Naive thymus-derived CD4-positive, alpha-beta T cell (primary cell): ENCODE data around the gene DDX49. TPM values are rescaled to one million over a fixed set of nuclear protein-coding genes. Genes with fewer than 3 reads are reported as not detected.

Experiments used
- ATAC-seq: fragments of 150-1000 bp; cut with Tn5 transposase; 2 replicates; pipeline ENCODE4 v1.10.0; 2021; ENCODE audit warnings: mild to moderate bottlenecking, moderate library complexity
- CTCF ChIA-PET: fragments of 350-600 bp; sonication (Branson Sonifier 250); formaldehyde crosslinking; loops from one replicate; lab custom pipeline; 2021; ENCODE audit warnings: antibody characterized with exemption; lab: Charles Lee
- POLR2A ChIA-PET: fragments of 350-600 bp; sonication (Branson Sonifier 250); formaldehyde crosslinking; loops from one replicate; lab custom pipeline; 2021; ENCODE audit warnings: antibody characterized with exemption, inconsistent platforms; lab: Charles Lee
- DNase-seq, 9 donors: peaks; one replicate each; pipeline versions ENCODE4 v3.0.0 to v3.0.0-alpha.2; 2020 to 2022; ENCODE audit warnings: mixed read lengths in 1 of 9
- H3K27ac ChIP-seq: one replicate; pipeline ENCODE4 v1.7.0; 2013; ENCODE audit warnings: mild to moderate bottlenecking, low read depth, low read length, moderate library complexity
- H3K27me3 ChIP-seq, 2 donors: one replicate each; pipeline ENCODE4 v1.7.0; 2013; ENCODE audit warnings: low read length in 2 of 2, mild to moderate bottlenecking in 2 of 2, moderate library complexity in 2 of 2; ENCODE audit not compliant: control insufficient read depth in 2 of 2, insufficient read depth in 2 of 2
- H3K36me3 ChIP-seq, 3 experiments: 1 replicate in 2 of 3; 2 replicates in 1 of 3; pipeline ENCODE4 v1.7.0; 2013; ENCODE audit warnings: low read length in 3 of 3, mild to moderate bottlenecking in 3 of 3, moderate library complexity in 1 of 3; ENCODE audit not compliant: insufficient read depth in 3 of 3, control insufficient read depth in 2 of 3
- H3K4me1 ChIP-seq, 2 donors: one replicate each; pipeline ENCODE4 v1.7.0; 2013; ENCODE audit warnings: low read length in 2 of 2, mild to moderate bottlenecking in 2 of 2, moderate library complexity in 1 of 2; ENCODE audit not compliant: control insufficient read depth in 2 of 2, insufficient read depth in 2 of 2
- H3K4me3 ChIP-seq: 2 replicates; pipeline ENCODE4 v1.7.0; 2013; ENCODE audit warnings: mild to moderate bottlenecking, low read length
- H3K9me3 ChIP-seq, 3 experiments: 1 replicate in 2 of 3; 2 replicates in 1 of 3; pipeline ENCODE4 v1.7.0; 2013; ENCODE audit warnings: low read length in 3 of 3; ENCODE audit not compliant: control insufficient read depth in 2 of 3
- H3K27ac Mint-ChIP-seq, 9 donors: one replicate each; pipeline ENCODE4 v1.8.0; 2020 to 2022; ENCODE audit warnings: mixed read lengths in 9 of 9, mild to moderate bottlenecking in 8 of 9, moderate library complexity in 5 of 9, inconsistent platforms in 2 of 9
- H3K27me3 Mint-ChIP-seq, 5 donors: one replicate each; pipeline ENCODE4 v1.8.0; 2021 to 2022; ENCODE audit warnings: mixed read lengths in 5 of 5, mild to moderate bottlenecking in 1 of 5
- H3K36me3 Mint-ChIP-seq, 5 donors: one replicate each; pipeline ENCODE4 v1.8.0; 2020 to 2022; ENCODE audit warnings: mixed read lengths in 5 of 5, mild to moderate bottlenecking in 3 of 5, inconsistent platforms in 1 of 5
- H3K4me1 Mint-ChIP-seq, 7 donors: one replicate each; pipeline ENCODE4 v1.8.0; 2020 to 2022; ENCODE audit warnings: mixed read lengths in 7 of 7, mild to moderate bottlenecking in 3 of 7, inconsistent platforms in 1 of 7
- H3K4me3 Mint-ChIP-seq, 10 donors: one replicate each; pipeline ENCODE4 v1.8.0; 2020 to 2022; ENCODE audit warnings: mild to moderate bottlenecking in 10 of 10, mixed read lengths in 10 of 10, moderate library complexity in 6 of 10, inconsistent platforms in 2 of 10
- H3K9me3 Mint-ChIP-seq, 11 donors: one replicate each; pipeline ENCODE4 v1.8.0; 2020 to 2022; ENCODE audit warnings: mixed read lengths in 11 of 11, mild to moderate bottlenecking in 4 of 11, inconsistent platforms in 1 of 11, moderate library complexity in 1 of 11
- intact Hi-C, 2 donors: fragments of 100-400 bp; cut with micrococcal nuclease; formaldehyde crosslinking; loops; one replicate each; pipeline ENCODE4 v1.15.1; 2023
- polyA plus RNA-seq, 2 donors: library from polyadenylated mRNA; unstranded; fragments of 300-500 nt; fragmentation: Illumina TruSeq; gene quantifications; one replicate each; pipeline ENCODE4 v1.2.3, GENCODE V29; 2021
- total RNA-seq, 6 experiments: library from RNA in 5 of 6; stranded (reverse) in 5 of 6; gene quantifications; 1 replicate in 5 of 6; 2 replicates in 1 of 6; pipeline ENCODE4 v1.2.3 and lab custom pipeline; 2021 to 2026

Gene DDX49
- total and polyA plus RNA-seq, 7 experiments from 2014 or later: 19.9 to 63.2 (median 50.2) TPM

DNA sequence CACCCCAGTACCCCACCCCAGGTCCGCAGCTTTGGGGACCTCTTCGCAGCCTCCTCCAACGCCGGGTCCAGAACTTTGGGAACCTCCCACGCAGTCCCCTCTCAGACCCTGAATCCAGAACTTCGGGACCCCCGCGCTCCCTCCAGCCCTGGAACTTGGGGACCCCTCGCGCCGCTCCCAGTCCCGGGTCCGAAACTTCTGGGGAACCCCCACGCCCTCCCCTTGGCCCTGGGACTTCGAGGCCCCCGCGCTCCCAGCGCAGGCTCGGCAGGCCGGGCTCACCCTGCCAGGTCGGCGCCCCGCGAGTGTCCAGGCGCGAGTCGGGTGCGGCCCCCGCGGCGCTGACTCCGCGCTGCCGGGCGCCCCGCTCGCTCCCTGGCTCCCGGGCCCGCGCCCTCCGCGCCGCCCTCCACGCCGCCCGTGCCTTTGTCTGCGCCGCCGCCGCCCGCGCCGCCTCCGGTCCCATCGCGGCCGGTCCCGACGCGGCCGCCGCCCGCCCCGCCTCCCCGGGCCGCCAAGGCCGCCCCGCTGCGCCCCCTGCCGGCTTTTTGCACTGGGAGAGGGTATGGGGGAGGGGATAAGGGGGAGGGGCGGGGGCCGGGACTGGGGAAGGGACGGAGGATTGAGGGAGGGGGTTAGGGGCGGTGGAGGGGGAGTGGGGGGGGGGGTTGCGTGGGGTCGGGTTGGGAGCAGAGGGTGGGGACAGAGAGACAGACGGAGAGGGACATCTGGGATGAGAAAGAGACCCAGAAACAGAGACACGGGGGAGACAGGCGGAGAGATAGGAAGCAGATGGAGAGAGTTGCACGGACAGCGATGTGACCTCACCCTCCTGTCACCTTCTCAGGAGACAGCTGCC lies 21.5 kb downstream of the DDX49 start, which contains the start of gene HOMER3:
HOMER3 (minus strand) TSS at position 449 of the 859 bp plus-strand sequence. CDS start 2,235 bp downstream, outside the sequence.
- H3K27me3 Mint-ChIP-seq: peaks cover 11 to 50% (median 30%) of the 10 kb centered on the region in 5 donors
- DNase-seq (peak; percentile 46 to 90 (median 65)), ATAC-seq (peak; percentile 95)
- ChIA-PET POLR2A (no interaction called here), CTCF (no interaction called here)
- H3K4me3 ChIP-seq: peak within 1 kb of the TSS; percentile 33
- peak within 1 kb of the TSS; percentile 42 to 81 (median 60) for H3K4me3 Mint-ChIP-seq
- no peaks in the 10 kb centered on the region for H3K9me3 ChIP-seq
- no peaks in the 10 kb centered on the region for H3K27me3 ChIP-seq
- peak within 1 kb of the TSS in 3 of 9 donors; percentile 20 to 65 (median 28) for H3K27ac Mint-ChIP-seq
- peaks cover 0 to 2% (median 0%) of the 10 kb centered on the region in 11 donors for H3K9me3 Mint-ChIP-seq
- H3K4me1 Mint-ChIP-seq: peaks cover 0 to 18% (median 12%) of the 10 kb centered on the region in 7 donors
- H3K36me3 Mint-ChIP-seq: no peaks in the 10 kb centered on the region
- no peaks in the 10 kb centered on the region for H3K4me1 ChIP-seq
- intact Hi-C loops: loop anchor here (1.0 kb wide), 1 partner anchor 22 kb away; the partner anchor contains the start of genes COPE (in 2 of the 2) and DDX49 (in 2 of the 2)
- no peaks in the 10 kb centered on the region for H3K36me3 ChIP-seq
- H3K27ac ChIP-seq: no peak within 1 kb of the TSS

DNA sequence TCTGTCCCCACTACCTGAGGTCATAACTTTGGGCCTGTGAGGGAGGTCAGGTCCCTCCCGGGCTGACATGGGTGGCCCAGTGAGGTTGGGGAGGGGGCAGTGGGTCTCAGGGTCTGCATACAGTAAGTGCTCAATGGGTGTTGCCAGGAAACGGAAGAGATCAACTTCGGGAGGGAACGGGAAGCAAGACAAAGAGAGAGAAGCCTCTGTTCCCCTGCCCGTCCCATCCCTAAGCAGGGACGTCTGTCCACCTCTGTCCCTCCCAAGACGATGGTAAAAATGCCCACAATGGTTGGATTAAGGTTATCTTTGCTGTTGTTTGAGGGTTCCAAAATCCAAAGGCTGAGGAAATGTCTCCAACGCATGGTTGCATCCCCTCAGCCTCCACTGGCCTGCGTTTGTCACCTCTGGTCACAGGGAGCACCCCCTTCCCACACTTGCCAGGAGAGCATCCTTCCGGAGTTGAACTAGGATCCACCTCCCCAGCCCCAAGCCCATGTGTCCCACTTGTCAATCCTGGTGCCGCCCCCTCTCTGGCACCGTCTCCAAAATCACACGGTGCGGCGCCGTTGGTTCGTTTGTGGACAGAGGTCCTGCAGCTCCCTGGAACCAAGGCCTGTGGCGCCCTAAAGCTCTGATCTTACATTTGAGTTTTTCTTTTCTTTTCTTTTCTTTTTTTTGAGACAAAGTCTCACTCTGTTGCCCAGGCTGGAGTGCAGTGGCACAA lies 22.3 kb downstream of the DDX49 start:
- H3K4me1 Mint-ChIP-seq: peaks cover 0 to 18% (median 12%) of the 10 kb centered on the region in 7 donors
- peaks cover 11 to 50% (median 36%) of the 10 kb centered on the region in 5 donors for H3K27me3 Mint-ChIP-seq
- ChIA-PET CTCF (interaction anchor here (0.8 kb wide), 1 partner anchor 477 kb away, joined by 4 read pairs; no protein-coding TSS in a partner anchor), POLR2A (no interaction called here)
- no peak for ATAC-seq
- DNase-seq: no peak
- H3K4me3 Mint-ChIP-seq: peak overlapping the region in 9 of 10 donors; percentile 12 to 81 (median 42)
- no peaks in the 10 kb centered on the region for H3K4me1 ChIP-seq
- peak overlapping the region in 1 of 9 donors; percentile 28 for H3K27ac Mint-ChIP-seq
- H3K9me3 ChIP-seq: no peaks in the 10 kb centered on the region
- H3K4me3 ChIP-seq: no peak overlapping the region
- H3K9me3 Mint-ChIP-seq: peaks cover 0 to 2% (median 0%) of the 10 kb centered on the region in 11 donors
- intact Hi-C loops: loop anchor here (1.0 kb wide), 1 partner anchor 22 kb away; the partner anchor contains the start of genes COPE (in 2 of the 2) and DDX49 (in 2 of the 2)
- no peaks in the 10 kb centered on the region for H3K36me3 ChIP-seq
- no peak overlapping the region for H3K27ac ChIP-seq
- no peaks in the 10 kb centered on the region for H3K27me3 ChIP-seq
- no peaks in the 10 kb centered on the region for H3K36me3 Mint-ChIP-seq

DNA sequence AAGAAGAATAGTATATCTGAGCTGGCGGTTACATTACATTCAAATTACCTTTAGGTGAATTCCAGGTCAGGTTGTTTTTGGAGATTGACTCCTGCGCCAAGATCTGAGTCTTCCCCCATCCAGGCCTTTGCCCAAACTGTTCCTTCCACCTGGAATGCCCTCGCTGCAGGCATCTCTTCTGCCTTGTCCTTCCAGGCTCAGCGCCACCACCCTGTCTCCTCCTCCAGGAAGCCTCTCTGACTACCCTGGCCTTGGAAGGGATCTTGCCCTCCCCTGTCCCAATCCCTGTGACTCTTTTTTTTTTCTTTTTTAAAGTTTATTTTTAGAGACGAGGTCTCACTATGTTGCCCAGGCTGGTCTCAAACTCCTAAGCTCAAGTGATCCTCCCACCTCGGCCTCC lies 23.2 kb downstream of the DDX49 start:
- peak overlapping the region in 6 of 10 donors; percentile 21 to 39 (median 30) for H3K4me3 Mint-ChIP-seq
- CTCF ChIA-PET: interaction anchor here (0.8 kb wide), 1 partner anchor 478 kb away, joined by 4 read pairs; no protein-coding TSS in a partner anchor

DNA sequence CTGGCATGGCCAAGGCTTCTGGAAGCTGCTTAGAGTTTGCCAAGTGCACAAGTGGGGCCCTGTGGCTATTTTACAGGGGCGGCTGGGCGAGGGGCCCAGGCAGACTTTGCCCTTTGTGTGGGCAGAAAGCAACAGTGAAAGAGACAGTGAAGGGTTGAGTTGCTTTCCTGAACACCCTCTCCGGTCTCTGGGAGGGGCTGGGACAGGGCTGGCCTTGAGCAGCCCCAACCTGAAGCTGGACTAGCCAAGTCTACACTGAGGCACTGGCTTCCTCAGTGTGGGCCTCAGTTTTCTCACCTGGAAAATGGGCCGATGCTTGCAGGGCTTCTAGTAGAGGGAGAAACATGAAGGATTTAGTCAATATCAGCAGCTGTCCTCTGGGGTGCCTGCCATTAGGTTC lies 23.9 kb downstream of the DDX49 start:
- Histone ChIP-seq H3K27ac (no peak overlapping the region), H3K36me3 (no peaks in the 10 kb centered on the region), H3K9me3 (no peaks in the 10 kb centered on the region), H3K27me3 (no peaks in the 10 kb centered on the region), H3K4me3 (no peak overlapping the region), H3K4me1 (no peaks in the 10 kb centered on the region)
- no peak overlapping the region for H3K27ac Mint-ChIP-seq
- ATAC-seq (no peak), DNase-seq (no peak)
- CTCF ChIA-PET: no interaction called here
- intact Hi-C loops: no loop called here
- peaks cover 0 to 2% (median 0%) of the 10 kb centered on the region in 11 donors for H3K9me3 Mint-ChIP-seq
- H3K4me1 Mint-ChIP-seq: peaks cover 0 to 18% (median 12%) of the 10 kb centered on the region in 7 donors
- POLR2A ChIA-PET: no interaction called here
- peaks cover 11 to 39% (median 36%) of the 10 kb centered on the region in 5 donors for H3K27me3 Mint-ChIP-seq
- H3K36me3 Mint-ChIP-seq: no peaks in the 10 kb centered on the region
- no peak overlapping the region for H3K4me3 Mint-ChIP-seq

More for the DNA sequence above, 23.2 kb downstream of the DDX49 start:
- Histone ChIP-seq H3K4me1 (no peaks in the 10 kb centered on the region), H3K4me3 (no peak overlapping the region), H3K27me3 (no peaks in the 10 kb centered on the region), H3K9me3 (no peaks in the 10 kb centered on the region), H3K27ac (no peak overlapping the region), H3K36me3 (no peaks in the 10 kb centered on the region)
- Mint-ChIP-seq H3K27ac (no peak overlapping the region), H3K36me3 (no peaks in the 10 kb centered on the region), H3K4me1 (peaks cover 0 to 18% (median 12%) of the 10 kb centered on the region in 7 donors), H3K27me3 (peaks cover 11 to 46% (median 36%) of the 10 kb centered on the region in 5 donors), H3K9me3 (peaks cover 0 to 2% (median 0%) of the 10 kb centered on the region in 11 donors)
- ATAC-seq (no peak), DNase-seq (no peak)
- POLR2A ChIA-PET: no interaction called here
- intact Hi-C loops: no loop called here

DNA sequence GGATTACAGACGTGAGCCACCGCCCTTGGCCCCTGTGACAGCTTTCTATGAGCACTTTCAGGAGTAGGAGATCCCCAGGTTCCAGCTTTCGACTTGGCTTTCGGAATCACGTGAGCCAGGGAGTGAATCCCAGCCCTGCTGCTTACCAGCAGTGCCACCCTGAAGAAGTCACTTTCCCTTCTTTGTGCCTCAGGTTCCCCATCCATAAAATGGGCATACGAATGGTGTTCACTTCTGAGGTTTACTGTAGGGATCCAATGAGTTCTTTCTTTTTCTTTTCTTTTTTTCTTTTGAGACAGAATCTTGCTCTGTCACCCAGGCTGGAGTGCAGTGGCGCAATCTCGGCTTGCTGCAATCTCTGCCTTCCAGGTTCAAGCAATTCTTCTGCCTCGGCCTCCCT lies 25.8 kb downstream of the DDX49 start:
- H3K4me3 ChIP-seq: no peak overlapping the region
- no peaks in the 10 kb centered on the region for H3K36me3 ChIP-seq
- DNase-seq (no peak), ATAC-seq (no peak)
- H3K4me1 ChIP-seq: no peaks in the 10 kb centered on the region
- H3K36me3 Mint-ChIP-seq: no peaks in the 10 kb centered on the region
- peaks cover 0 to 2% (median 0%) of the 10 kb centered on the region in 11 donors for H3K9me3 Mint-ChIP-seq
- no peak overlapping the region for H3K4me3 Mint-ChIP-seq
- CTCF ChIA-PET: no interaction called here
- H3K27ac ChIP-seq: no peak overlapping the region
- intact Hi-C loops: no loop called here
- H3K9me3 ChIP-seq: no peaks in the 10 kb centered on the region
- no peak overlapping the region for H3K27ac Mint-ChIP-seq
- H3K27me3 Mint-ChIP-seq: peaks cover 0 to 29% (median 24%) of the 10 kb centered on the region in 5 donors
- POLR2A ChIA-PET: no interaction called here
- H3K4me1 Mint-ChIP-seq: peaks cover 0 to 13% (median 5%) of the 10 kb centered on the region in 7 donors
- H3K27me3 ChIP-seq: no peaks in the 10 kb centered on the region

DNA sequence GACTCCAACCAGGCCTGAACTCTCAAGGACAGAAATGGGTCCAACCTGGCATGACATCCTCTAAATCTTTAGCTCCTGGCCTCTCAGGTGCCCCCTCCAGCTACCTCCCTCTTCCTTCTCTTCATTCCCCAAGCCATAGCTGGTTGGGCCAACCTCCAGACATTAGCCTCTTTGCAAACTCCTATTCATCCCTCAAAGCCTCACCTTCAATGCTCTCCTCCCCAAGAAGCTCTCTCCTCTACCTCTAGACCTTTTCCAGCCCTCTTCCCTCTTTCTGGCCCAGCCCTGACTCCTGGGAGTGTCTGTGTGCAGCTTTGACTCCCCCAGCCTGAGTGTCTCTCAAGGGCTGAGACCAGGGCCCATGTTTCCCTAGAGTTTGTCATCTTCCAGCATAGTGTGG lies 26.8 kb downstream of the DDX49 start:
- ChIA-PET CTCF (no interaction called here), POLR2A (no interaction called here)
- H3K4me3 ChIP-seq: no peak overlapping the region
- Mint-ChIP-seq H3K27ac (no peak overlapping the region), H3K4me1 (peaks cover 0 to 7% (median 2%) of the 10 kb centered on the region in 7 donors), H3K9me3 (peaks cover 0 to 2% (median 0%) of the 10 kb centered on the region in 11 donors), H3K36me3 (no peaks in the 10 kb centered on the region), H3K4me3 (no peak overlapping the region), H3K27me3 (peaks cover 0 to 24% (median 19%) of the 10 kb centered on the region in 5 donors)
- H3K9me3 ChIP-seq: no peaks in the 10 kb centered on the region
- DNase-seq (no peak), ATAC-seq (no peak)
- H3K27me3 ChIP-seq: no peaks in the 10 kb centered on the region
- no peaks in the 10 kb centered on the region for H3K4me1 ChIP-seq
- H3K36me3 ChIP-seq: no peaks in the 10 kb centered on the region
- intact Hi-C loops: no loop called here
- no peak overlapping the region for H3K27ac ChIP-seq
